Measurements from ENCODE around the gene IL1RAPL1.

Gene IL1RAPL1

GRCh38 chrX:29422034-29422433 is 834.8 kb downstream of the IL1RAPL1 start:
- DNase-seq (ENCODE audit: low read depth in 2 of 2) = no peak

DNA sequence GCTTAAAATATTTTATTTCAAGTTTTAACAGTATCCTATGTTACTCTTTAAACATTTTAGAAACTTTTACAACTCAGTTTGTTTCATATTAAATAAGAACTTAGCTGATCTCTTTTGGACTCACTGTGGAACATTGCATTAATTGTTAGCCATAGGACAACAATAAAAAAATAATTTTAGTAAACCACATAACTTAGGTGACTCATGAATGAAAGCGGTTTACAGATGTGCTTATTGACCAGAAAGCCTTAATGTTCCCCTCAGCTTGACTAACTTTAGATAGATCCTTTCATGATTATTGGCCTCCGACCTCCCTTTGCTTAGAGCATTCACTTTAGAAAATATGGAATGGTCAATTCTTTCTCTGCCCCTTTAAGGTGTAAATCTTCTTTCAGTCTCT is 844.6 kb downstream of the IL1RAPL1 start:
- no peak for DNase-seq (ENCODE audit: low read depth in 2 of 2)

DNA sequence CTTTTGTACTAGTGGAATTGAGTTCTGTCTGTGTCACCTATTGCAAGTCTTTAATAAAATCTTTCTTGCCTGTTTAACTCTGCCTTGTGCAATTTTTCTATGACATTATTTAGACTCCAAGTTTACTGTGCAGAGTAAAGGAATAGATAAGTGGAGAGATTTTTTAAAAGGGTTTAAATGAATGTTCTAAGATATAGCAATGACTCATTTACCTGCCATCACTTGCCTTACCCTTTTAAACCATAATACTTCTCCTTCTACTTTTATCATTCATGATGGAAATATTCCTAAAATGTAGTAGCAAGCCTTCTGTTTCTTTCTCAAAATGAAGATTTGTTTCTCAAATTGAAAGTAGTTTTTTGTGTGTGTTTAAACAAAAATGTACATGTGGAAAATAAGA is 845.3 kb downstream of the IL1RAPL1 start:
- no peak for DNase-seq (ENCODE audit: low read depth in 2 of 2)

GRCh38 chrX:29434939-29435338 is 847.7 kb downstream of the IL1RAPL1 start:
- DNase-seq (ENCODE audit: low read depth in 2 of 2) = no peak

DNA sequence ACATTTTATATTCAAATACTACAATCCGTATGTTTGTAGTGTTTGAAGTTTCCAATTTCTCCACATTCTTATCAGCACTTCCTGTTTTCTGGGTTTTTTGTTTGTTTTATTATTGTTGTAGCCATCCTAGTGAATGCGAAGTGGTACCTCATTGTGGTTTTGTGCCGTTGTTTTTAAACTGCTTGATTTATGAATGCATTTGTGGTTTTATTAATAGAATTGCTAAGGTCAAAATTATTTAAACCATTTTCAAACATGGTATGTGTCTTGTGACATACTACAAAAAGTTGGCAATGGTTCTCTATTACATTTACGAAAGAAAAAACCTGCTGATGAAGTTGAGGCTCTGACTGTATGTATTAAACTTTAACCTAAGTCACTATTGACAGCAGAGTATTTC is 848.1 kb downstream of the IL1RAPL1 start:
- no peak for DNase-seq (ENCODE audit: low read depth in 2 of 2)

DNA sequence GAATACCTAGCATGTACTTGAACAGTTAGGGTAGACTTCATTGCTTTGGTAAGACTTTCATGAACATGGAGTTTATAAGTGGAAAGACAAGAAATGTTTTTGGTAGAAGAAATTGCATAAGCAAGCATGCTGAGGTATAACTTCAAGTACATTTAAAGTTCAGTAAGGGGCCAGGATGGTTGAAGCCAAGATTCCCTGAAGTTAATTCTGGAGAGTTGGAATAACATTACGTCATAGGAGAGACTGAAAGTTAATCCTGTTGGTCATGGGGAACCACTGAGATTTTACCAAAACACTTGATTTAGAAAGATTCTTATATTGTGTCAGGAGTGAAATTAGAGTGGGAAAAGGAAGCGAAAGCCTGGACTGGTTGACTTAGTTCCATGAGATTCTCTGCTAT is 860.6 kb downstream of the IL1RAPL1 start:
- DNase-seq (ENCODE audit: low read depth in 2 of 2) = no peak

DNA sequence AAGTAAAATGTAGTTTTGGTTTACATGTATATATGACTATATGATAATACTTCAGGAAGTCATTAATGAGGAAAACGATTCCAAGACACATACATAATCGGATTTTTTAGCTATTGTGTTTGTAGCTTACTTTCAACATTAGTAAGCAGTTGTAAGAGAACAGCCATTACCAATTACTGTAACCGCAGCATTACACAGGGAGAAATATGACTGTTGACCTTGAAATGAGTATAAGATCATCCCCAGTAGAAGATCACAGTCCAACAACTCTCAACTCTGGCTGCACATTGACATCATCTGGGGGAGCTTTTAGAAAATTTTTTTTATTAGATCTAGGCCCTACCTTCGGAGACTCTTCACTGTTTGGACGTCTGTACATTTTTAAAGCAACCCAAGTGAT is 866.1 kb downstream of the IL1RAPL1 start:
- no peak for DNase-seq (ENCODE audit: low read depth in 2 of 2)

DNA sequence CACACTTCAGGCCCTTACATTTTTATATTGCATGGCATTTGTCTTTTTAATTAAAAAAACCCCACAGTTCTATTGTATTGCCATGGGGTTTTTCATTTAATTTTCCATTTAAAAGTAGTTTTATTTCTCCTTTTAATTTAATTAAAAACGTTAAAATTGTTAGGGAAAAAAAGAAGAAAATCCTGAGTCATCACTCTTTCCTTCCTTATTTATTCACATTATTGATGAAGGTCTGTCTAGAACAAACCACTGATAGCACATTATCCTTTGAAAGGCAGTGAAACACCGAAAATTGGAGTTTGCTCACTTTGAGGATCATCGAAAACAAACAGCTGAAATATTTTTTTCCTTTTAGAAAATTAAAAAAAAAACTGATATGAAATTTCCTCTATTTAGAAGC is 868.5 kb downstream of the IL1RAPL1 start:
- no peak for DNase-seq (ENCODE audit: low read depth in 2 of 2)

- no peak for DNase-seq (ENCODE audit: low read depth in 2 of 2)
Observed at GRCh38 chrX:29461039-29461438, 873.8 kb downstream of the IL1RAPL1 start.

- DNase-seq (ENCODE audit: low read depth in 2 of 2) = no peak
Observed at GRCh38 chrX:29466456-29466855, 879.2 kb downstream of the IL1RAPL1 start.

DNA sequence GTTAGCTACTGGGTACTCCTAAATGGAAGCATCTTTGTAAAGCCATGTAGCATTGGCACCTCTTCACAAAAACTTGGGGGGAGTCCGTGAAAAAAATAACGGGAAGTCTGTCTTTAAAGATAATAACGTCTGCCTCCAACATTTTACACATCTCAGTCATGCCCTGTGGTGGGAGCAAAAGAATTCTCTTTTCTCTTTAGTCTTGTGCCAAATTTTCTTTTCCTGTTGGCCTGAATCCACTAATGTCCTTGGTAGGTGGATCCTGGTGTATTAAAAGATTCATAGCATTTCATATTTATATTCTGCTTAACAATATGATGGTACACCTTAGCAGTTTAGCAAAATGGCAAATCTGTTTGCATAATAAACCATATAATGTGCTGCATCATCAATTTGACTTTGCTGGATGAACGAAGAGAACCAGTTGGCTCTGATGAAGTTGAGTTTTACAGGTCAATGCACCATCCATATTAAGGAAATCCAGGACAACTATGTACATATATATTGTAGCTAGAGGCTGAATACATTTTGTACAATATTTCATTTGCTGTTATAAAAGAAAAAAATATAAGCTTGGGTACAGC is 881.8 kb downstream of the IL1RAPL1 start:
- DNase-seq (ENCODE audit: low read depth in 2 of 2) = no peak

GRCh38 chrX:29470030-29470429 is 882.8 kb downstream of the IL1RAPL1 start:
- no peak for DNase-seq (ENCODE audit: low read depth in 2 of 2)

GRCh38 chrX:29471829-29472228 is 884.6 kb downstream of the IL1RAPL1 start:
- no peak for DNase-seq (ENCODE audit: low read depth in 2 of 2)

DNA sequence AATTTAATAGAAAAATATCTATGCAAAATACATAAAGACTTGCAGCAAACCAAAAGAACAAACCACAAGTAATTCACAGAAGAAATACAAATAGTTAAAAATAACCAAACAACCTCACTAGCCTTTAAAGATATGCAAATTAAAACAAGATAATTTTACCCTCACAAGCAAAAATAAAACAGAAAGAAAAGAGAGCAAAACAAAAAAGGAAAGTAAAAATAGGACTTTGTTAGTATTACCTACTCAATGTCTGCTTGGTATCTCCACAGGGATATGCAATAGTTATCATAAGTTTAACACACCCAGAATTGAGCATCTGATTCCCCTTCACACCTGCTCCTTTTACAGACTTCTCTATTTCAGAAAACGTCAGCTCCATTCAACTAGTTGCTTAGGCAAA is 890.6 kb downstream of the IL1RAPL1 start:
- no peak for DNase-seq (ENCODE audit: low read depth in 2 of 2)

DNA sequence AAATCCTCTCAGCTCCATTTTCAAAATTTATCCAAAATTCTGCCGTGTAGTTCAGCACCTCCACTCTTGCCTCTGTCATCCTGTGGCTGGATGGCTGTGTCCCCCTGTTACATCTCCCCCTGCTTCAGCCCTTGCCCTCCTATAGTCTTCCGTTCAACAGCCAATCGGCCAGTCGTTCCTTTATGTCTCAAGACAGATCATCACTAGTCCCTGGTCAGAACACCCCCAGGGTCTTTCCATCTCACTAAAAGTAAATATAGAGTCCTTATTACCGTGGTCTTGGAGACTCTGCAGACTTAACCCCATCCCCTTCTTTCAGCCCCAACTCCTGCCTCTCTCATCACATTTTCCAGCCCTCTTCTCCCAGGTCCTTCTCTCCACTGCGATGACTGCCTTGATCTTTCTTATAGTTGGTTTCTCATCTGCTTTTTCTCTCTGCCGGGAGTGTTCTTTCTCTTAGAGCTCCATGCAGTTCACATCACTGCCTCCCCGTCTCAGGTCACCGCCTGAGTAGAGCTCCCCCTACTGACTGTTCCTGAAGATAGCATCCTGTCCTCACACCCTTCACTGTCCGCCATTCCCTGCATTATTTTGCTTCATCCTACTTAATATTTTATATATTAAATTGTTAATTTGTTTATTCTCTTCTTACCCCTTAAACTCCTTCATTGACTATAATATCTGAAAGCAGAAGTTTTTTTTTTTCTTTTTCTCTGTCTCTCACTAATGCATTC is 891.3 kb downstream of the IL1RAPL1 start:
- no peak for DNase-seq (ENCODE audit: low read depth in 2 of 2)

DNA sequence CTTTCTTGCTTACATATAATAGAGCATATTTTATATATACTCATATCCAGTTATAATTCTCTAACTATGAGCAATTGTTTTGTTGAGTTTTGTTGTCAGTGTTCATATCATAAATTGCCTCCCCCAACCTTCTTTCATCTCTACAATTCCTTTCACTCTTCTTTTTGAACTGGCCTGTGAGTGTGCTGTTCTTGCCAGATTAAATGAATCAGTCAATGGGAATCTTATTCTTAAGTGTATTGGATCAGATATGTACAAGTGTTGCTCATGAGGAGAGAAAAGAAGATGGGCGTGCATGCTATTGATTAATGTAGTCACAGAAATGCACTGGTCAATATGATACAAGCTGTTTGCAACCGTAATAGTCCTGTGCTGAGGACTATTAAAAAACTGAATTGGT is 900.0 kb downstream of the IL1RAPL1 start:
- no peak for DNase-seq (ENCODE audit: low read depth in 2 of 2)

DNA sequence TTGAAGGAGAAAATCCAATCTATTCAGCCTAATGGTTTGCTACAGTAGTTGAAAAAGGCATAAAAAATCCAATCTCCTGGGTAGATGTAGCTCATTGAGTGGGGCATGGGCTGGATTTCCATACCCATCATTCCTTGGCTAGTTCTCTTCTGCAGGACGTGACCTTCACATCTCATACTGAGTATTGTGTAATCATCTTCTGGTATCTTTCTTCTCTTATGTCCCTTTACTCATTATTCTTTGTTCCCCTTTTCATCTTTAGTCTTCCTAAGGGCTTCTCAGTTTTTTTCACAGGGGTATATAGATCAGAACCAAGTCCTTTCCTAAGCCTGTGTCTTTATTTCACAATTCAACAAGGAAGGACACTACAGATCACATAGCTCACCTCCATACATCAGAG is 900.5 kb downstream of the IL1RAPL1 start:
- no peak for DNase-seq (ENCODE audit: low read depth in 2 of 2)

DNA sequence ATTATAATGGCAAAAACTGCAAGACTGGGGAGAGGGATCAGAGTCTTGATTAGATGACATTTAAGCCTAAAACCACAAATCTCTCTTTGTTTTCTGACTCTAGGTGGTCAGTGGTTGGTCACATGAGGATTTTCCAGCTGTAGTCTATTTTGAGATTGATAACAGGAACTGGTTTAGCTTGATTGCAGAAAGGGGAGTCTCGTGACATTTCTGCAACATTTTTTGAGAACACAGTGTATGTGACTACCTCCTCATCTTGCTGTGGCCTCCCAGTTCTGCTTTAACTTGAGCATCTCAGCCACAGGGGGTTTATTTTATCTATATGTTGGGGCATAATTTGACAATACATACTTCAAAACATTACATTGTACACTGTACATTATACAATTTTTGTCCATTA is 901.7 kb downstream of the IL1RAPL1 start:
- DNase-seq (ENCODE audit: low read depth in 2 of 2) = no peak

DNA sequence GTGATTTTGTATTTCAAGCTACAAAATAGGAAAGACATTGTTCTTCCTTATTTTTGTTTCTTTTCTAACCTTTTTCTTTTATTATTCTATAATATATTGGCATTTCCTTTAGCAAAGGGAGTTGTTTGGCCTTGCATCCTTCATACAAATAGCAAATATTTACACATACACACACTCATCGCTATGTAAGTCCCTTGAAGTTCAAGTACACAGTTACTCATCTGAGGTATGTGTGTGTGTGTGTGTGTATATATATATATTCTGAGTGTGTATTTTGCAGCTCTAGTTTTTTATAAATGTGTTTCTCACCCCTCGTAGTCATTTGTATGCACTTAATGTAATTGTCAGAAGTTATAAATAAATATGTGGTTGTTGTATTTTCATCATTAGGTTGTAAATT is 903.4 kb downstream of the IL1RAPL1 start:
- no peak for DNase-seq (ENCODE audit: low read depth in 2 of 2)

DNA sequence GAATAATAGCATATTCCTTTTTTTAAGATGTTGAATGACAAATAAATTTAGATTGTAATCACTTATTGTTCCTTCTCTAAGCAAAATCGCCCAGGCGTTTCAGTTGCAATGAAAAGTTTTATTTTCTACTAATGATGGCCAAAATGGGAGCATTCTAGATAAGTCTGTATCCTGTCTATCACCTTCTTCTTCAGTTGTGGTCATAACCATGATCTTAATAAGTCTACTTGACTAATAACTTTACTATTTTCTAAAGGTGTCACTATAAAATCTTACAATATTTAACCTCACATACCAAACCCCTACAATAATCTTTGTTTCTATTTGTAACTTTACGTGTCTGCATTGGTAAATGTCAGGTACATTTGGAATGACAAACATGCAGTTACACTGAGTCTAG is 904.4 kb downstream of the IL1RAPL1 start:
- no peak for DNase-seq (ENCODE audit: low read depth in 2 of 2)

DNA sequence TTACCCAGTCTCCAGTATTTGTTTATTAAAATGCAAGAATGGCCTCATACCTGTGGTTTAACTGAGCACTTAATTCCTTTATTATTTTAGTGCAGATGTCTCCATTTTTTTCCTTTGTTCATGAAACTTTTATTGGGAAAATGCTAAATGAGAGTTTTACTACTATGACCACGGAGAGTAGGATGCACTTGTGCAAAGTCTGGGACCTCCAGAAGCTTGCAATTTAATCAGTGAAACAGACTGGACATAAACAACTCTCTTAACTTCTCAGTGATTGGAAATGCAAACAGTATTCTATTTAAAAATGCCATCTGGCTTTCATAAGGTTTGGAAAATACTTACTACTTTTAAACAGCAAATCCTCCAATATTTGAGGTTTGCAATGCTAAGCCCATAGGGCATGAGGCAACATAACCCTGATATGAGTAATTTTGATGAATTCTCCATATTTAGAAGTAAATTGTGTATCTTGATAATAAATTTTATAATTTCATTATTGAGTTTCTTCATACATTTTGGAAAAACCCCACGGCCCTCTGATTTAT is 909.5 kb downstream of the IL1RAPL1 start:
- DNase-seq (ENCODE audit: low read depth in 2 of 2) = no peak

GRCh38 chrX:29506729-29507128 is 919.5 kb downstream of the IL1RAPL1 start:
- DNase-seq (ENCODE audit: low read depth in 2 of 2) = no peak

DNA sequence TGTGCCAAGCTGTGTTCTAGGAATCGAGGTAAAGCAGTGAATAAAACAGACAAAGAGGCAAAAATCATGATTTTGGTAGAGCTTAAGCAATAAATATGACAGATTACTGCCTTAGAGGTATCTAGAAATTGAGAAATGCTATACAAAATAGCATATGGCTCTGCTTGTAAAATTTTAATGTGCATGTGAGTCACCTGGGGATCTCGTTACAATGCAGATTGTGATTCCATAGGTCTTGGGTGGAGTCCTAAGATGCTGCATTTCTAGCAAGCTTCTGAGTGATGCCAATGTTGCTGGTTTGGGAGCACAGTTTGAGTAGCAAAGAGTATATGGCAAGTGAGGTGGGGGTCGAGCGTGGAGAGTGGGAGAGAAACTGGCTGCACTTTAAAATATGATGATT is 930.9 kb downstream of the IL1RAPL1 start:
- no peak for DNase-seq (ENCODE audit: low read depth in 2 of 2)

- no peak for DNase-seq (ENCODE audit: low read depth in 2 of 2)
Observed at GRCh38 chrX:29528281-29528680, 941.0 kb downstream of the IL1RAPL1 start.
